HFFc6 (cell line): ENCODE measurements around the gene LKAAEAR1. TPM values are rescaled to one million over a fixed set of nuclear protein-coding genes. Genes with fewer than 3 reads are reported as not detected.
A peak's percentile ranks its signal among the peaks of the same experiment; 100 is the strongest.

Experiments
- DNase-seq: peaks from one replicate; pipeline ENCODE4 v3.0.0-alpha.2; 2018
- H3K27ac Mint-ChIP-seq: 2 replicates; pipeline ENCODE4 v1.8.0; 2020; ENCODE audit warnings: mild to moderate bottlenecking, mixed read lengths
- H3K27me3 Mint-ChIP-seq: 2 replicates; pipeline ENCODE4 v1.8.0; 2021; ENCODE audit warnings: mild to moderate bottlenecking, moderate library complexity, mixed read lengths; ENCODE audit not compliant: insufficient read depth
- H3K36me3 Mint-ChIP-seq: 2 replicates; pipeline ENCODE4 v1.8.0; 2021; ENCODE audit warnings: low read depth, mixed read lengths
- H3K4me1 Mint-ChIP-seq: 2 replicates; pipeline ENCODE4 v1.8.0; 2020; ENCODE audit warnings: low read depth, mixed read lengths
- H3K4me3 Mint-ChIP-seq: 2 replicates; pipeline ENCODE4 v1.8.0; 2020; ENCODE audit warnings: mild to moderate bottlenecking, moderate library complexity, mixed read lengths
- H3K9me3 Mint-ChIP-seq: 2 replicates; pipeline ENCODE4 v1.8.0; 2020; ENCODE audit warnings: mild to moderate bottlenecking, mixed read lengths
- total RNA-seq, 6 experiments: library from RNA; stranded (reverse); fragmentation: NEBNext Ultra II Directional; extraction: Animal tissue kit (Norgen Biotek cat#: 25700); gene quantifications; 2 replicates in 1 of 6; 3 replicates in 5 of 6; pipeline ENCODE4 v1.2.3, GENCODE V29; 2021
- TF ChIP-seq, protein P1 (sequence below): fragments of 200-600 bp; sonication (generic); IDR thresholded peaks from 2 replicates; pipeline ENCODE4 v1.5.0; 2021; ENCODE audit warnings: antibody characterized with exemption, mild to moderate bottlenecking

Gene LKAAEAR1
- total RNA-seq, 6 experiments from 2014 or later: not detected

DNA sequence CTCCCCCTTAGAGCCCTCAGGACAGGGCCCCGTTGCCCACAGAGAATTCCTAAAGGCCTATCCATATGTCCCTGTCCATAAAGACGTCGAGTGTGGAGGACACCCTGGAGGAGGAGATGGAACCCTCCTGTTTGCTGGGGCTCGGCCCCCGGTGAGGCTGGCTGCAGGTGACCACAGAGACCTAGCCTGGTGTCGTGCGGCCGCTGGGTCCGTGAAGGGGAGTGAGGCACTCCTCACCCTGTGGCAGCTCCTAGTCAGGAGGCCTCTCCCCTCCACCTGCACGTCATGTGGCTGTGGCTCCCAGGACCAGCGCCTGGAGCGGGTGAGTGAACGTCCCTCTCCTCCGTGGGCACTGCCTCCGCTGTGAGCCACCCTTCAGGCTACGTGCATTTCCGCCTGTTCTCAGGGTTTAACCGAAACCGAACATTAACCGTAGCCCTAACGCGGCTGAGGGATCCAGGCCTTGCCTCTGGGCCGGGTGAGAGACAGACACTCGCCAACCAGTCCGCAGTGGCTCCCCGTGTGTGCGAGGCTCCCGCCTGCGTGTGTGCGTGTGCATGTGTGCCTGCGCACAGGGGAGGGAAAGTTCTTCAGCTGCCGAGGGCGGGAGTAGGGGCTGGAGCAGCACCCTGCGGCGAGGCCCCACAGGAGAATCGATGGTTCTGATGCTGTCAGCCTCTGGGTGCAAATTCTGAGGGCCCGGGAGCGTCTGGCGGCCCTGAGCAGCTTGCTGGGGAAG is 27.1 kb downstream of the LKAAEAR1 start:
- H3K27ac Mint-ChIP-seq: no peak overlapping the region
- TF ChIP-seq, protein P1, sequence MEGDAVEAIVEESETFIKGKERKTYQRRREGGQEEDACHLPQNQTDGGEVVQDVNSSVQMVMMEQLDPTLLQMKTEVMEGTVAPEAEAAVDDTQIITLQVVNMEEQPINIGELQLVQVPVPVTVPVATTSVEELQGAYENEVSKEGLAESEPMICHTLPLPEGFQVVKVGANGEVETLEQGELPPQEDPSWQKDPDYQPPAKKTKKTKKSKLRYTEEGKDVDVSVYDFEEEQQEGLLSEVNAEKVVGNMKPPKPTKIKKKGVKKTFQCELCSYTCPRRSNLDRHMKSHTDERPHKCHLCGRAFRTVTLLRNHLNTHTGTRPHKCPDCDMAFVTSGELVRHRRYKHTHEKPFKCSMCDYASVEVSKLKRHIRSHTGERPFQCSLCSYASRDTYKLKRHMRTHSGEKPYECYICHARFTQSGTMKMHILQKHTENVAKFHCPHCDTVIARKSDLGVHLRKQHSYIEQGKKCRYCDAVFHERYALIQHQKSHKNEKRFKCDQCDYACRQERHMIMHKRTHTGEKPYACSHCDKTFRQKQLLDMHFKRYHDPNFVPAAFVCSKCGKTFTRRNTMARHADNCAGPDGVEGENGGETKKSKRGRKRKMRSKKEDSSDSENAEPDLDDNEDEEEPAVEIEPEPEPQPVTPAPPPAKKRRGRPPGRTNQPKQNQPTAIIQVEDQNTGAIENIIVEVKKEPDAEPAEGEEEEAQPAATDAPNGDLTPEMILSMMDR: no peak
- peaks cover 11% of the 10 kb centered on the region for H3K4me1 Mint-ChIP-seq
- H3K27me3 Mint-ChIP-seq: peaks cover 5% of the 10 kb centered on the region; the same call in 1 of the 2 replicates
- no peak for DNase-seq
- no peaks in the 10 kb centered on the region for H3K36me3 Mint-ChIP-seq
- no peaks in the 10 kb centered on the region for H3K9me3 Mint-ChIP-seq
- H3K4me3 Mint-ChIP-seq: no peak overlapping the region

DNA sequence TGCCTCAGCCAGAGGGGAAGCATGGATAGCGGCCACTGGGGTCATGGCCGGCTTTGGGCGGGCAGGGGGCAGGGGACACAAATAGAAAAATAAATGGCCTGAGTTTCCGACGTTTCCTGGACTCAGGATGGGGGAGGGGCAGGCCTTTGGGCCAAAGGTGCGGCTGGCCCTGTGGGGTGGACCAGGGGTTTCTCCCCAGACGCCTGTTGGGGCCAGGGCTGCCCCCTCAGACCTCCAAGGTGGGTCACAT is 27.6 kb downstream of the LKAAEAR1 start:
- Mint-ChIP-seq H3K4me1 (peaks cover 8% of the 10 kb centered on the region; the same call in 1 of the 2 replicates), H3K27me3 (peaks cover 5% of the 10 kb centered on the region; the same call in 1 of the 2 replicates), H3K9me3 (no peaks in the 10 kb centered on the region), H3K36me3 (no peaks in the 10 kb centered on the region), H3K4me3 (no peak overlapping the region), H3K27ac (no peak overlapping the region)
- no peak for DNase-seq
- TF ChIP-seq, protein P1: no peak

DNA sequence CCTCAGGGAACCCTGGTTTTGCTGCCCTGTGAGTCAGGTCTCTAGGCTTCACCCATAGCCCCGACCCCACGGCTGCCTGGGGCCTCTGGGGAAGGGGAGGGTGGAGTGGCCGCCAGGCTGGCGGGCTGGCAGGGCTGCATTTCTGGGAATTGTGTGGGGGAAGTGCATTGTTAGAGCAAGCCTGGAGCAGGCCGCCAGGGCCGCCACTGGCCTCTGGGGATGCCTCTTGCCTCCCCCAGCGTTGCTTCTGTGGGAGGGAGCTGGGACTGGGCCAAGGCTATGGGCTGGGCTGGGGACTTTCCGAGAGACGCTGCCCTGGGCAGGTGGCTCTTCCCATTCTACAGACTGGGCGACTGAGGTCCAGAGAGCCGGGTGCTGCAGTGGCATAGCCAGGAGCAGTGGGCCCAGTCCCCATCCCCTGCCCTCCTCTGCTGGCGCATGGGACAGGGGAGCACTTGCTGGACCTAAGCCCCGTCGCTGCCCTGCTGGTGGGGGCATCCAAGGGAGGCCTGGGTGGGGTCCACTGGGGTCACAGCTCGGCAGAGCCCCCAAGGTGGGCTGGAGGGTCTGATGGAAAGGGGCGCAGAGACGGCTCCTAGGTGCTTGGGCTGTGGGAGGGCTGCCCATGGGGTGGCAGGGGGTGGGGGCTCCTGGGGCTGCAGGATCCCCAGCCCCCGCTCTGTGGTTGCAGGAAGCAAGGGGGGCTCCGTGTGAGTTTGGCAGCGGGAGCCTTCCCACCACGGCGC is 28.1 kb downstream of the LKAAEAR1 start:
- Mint-ChIP-seq H3K9me3 (no peaks in the 10 kb centered on the region), H3K27me3 (peaks cover 5% of the 10 kb centered on the region), H3K4me1 (peaks cover 8% of the 10 kb centered on the region; the same call in 1 of the 2 replicates), H3K27ac (no peak overlapping the region), H3K36me3 (no peaks in the 10 kb centered on the region), H3K4me3 (no peak overlapping the region)
- DNase-seq: no peak
- TF ChIP-seq, protein P1: no peak

DNA sequence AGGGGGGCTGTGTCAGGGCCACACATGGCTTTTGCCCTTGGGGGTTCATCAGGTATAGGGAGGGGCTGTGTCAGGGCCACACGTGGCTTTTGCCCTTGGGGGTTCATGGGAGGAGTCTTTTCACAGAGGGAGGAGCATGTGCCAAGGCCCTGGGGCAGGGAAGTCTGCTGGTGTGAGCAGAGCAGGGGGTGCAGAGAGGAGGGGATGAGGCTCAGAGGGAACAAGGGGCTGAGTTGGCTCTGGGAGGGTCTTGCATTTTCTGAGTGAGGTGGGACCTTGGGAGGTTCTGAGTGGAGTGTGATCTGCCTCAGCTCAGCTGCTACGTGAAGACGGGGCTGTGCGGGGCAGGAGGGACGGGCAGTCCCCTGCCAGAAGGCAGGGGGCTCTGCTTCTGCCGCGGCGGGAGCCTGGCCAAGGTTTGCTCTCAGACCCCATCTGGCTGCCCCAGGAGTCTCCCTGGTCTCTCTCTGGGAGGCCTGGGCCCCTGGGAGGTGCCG is 28.8 kb downstream of the LKAAEAR1 start:
- Mint-ChIP-seq H3K9me3 (no peaks in the 10 kb centered on the region), H3K36me3 (no peaks in the 10 kb centered on the region), H3K27me3 (peaks cover 5% of the 10 kb centered on the region), H3K4me3 (no peak overlapping the region), H3K27ac (no peak overlapping the region), H3K4me1 (peaks cover 8% of the 10 kb centered on the region; the same call in 1 of the 2 replicates)
- no peak for DNase-seq
- TF ChIP-seq, protein P1: no peak

DNA sequence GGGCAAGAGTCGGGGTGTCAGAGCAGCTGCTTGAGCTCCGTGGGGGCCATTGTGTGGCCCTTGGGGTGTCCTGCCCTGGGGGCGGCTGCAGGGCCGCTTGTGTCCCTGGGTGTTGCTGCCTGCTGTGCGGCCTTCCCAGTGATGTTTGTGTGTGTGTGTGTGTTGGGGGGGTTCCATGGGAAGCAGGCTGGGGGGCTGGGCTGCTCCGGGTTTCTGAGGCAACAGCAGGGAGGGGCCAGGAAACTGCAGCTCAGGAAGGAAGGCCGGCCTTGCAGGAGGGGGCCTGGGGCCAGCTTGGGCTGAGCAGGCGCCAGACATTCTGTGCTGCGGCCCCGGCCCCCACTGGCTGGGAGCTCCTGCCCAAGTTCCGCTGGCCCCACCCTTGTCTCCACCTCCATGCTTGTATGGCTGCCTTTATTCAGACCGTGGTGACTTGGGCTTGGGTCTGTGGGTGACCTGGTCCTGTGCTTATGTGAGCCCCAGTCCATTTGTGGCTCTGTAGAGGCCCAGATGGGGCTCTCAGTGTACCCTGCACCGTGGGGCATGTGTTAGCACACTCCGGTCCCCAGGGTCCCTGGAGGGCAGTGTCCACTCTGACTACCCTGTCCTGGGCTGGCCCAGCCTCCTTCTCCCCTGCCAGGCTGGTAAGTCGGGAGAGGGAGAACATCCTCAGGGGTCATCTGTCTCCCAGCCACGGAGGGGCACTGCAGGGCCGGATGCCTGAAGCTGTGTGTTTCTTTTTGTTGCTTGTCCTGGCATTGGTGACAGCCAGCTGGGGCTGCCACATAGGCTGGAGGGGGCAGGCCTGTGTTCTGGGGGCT is 30.1 kb downstream of the LKAAEAR1 start:
- no peak for DNase-seq
- TF ChIP-seq, protein P1: peak; percentile 38
- Mint-ChIP-seq H3K27me3 (peaks cover 3% of the 10 kb centered on the region), H3K36me3 (no peaks in the 10 kb centered on the region), H3K9me3 (no peaks in the 10 kb centered on the region), H3K4me3 (no peak overlapping the region), H3K4me1 (peaks cover 8% of the 10 kb centered on the region; the same call in 1 of the 2 replicates), H3K27ac (no peak overlapping the region)
